ENCODE results near the gene NAT16.
"Not testable (repeated sequence)": the region's sequence is repeated elsewhere in the genome, so short reads cannot be mapped to it uniquely, and the experiment has no call there.

The NAT16 gene

GRCh38 chr7:101201695-101202602 is 21.9 kb upstream of the NAT16 start:
- DNase-seq: no peak

GRCh38 chr7:101200862-101201599 is 20.9 kb upstream of the NAT16 start, which contains the start of gene MOGAT3:
Gene MOGAT3 (minus strand): TSS chr7:101201036. CDS start chr7:101200854, 182 bp downstream.
- no peak for DNase-seq

- DNase-seq: no peak
Observed at GRCh38 chr7:101200504-101200861, 20.4 kb upstream of the NAT16 start.

GRCh38 chr7:101199522-101199921 is 19.4 kb upstream of the NAT16 start:
- not testable (repeated sequence) for DNase-seq

GRCh38 chr7:101198476-101198875 is 18.4 kb upstream of the NAT16 start:
- DNase-seq: no peak

GRCh38 chr7:101197991-101198390 is 17.9 kb upstream of the NAT16 start:
- DNase-seq: no peak

- no peak for DNase-seq
Observed at GRCh38 chr7:101195884-101196283, 15.8 kb upstream of the NAT16 start.

GRCh38 chr7:101189109-101189508 is 9.0 kb upstream of the NAT16 start:
- no peak for DNase-seq

GRCh38 chr7:101186844-101187428 is 6.8 kb upstream of the NAT16 start:
- DNase-seq: no peak

GRCh38 chr7:101186194-101186593 is 6.1 kb upstream of the NAT16 start:
- no peak for DNase-seq

GRCh38 chr7:101185258-101185839 is 5.3 kb upstream of the NAT16 start:
- no peak for DNase-seq

GRCh38 chr7:101179713-101180112 is 380 bp downstream of the NAT16 start:
- no peak for DNase-seq

- no peak for DNase-seq
Observed at GRCh38 chr7:101179117-101179516, 976 bp downstream of the NAT16 start.

- DNase-seq: no peak
Observed at GRCh38 chr7:101177644-101178043, 2.4 kb downstream of the NAT16 start.

- DNase-seq: no peak
Observed at GRCh38 chr7:101175664-101176063, 4.4 kb downstream of the NAT16 start.

- DNase-seq: no peak
Observed at GRCh38 chr7:101174322-101174854, 5.7 kb downstream of the NAT16 start.

- no peak for DNase-seq
Observed at GRCh38 chr7:101173752-101174244, 6.3 kb downstream of the NAT16 start.

- DNase-seq: no peak
Observed at GRCh38 chr7:101172854-101173751, 7.0 kb downstream of the NAT16 start.

GRCh38 chr7:101172005-101172853 is 7.9 kb downstream of the NAT16 start:
- DNase-seq: no peak

GRCh38 chr7:101171442-101171837 is 8.7 kb downstream of the NAT16 start:
- no peak for DNase-seq

All from right forelimb (tissue), 1 donor.